Activated T-cell treated with anti-CD3 and anti-CD28 coated beads, Interleukin-2, amount 50 U/mL, for 24 hours (primary cell): Measurements from ENCODE around the gene LMO1.

ENCODE experiments used
- DNase-seq: peaks from one replicate; pipeline ENCODE4 v3.0.0-alpha.2; 2020
- H3K27ac Mint-ChIP-seq: 2 replicates; pipeline ENCODE4 v1.8.0; 2020; ENCODE audit warnings: mild to moderate bottlenecking, mixed read lengths
- H3K27me3 Mint-ChIP-seq: 2 replicates; pipeline ENCODE4 v1.8.0; 2020; ENCODE audit warnings: mixed read lengths
- H3K36me3 Mint-ChIP-seq: 2 replicates; pipeline ENCODE4 v1.8.0; 2020; ENCODE audit warnings: low read depth, mixed read lengths
- H3K4me1 Mint-ChIP-seq: 2 replicates; pipeline ENCODE4 v1.8.0; 2020; ENCODE audit warnings: low read depth, mixed read lengths
- H3K4me3 Mint-ChIP-seq: 2 replicates; pipeline ENCODE4 v1.8.0; 2020; ENCODE audit warnings: mild to moderate bottlenecking, moderate library complexity, mixed read lengths
- H3K9me3 Mint-ChIP-seq: 2 replicates; pipeline ENCODE4 v1.8.0; 2020; ENCODE audit warnings: mixed read lengths

The LMO1 gene

DNA sequence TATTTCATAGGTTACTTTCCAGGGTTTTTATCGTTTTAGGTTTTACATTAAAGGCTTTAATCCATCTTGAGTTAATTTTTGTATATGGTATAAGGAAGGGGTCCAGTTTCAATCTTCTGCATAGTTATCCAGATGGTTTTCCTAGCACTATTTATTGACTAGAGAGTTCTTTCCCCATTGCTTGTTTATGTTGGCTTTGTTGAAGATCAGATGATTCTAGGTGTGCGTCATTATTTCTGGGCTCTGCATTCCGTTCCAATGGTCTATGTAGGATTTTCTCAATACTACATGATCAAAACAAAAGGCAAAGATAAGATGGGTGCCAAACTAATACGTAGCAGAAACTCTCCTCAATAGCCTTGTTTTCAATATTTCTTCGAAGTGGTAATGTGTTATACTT lies 80.6 kb downstream of the LMO1 start:
- no peak overlapping the region for H3K4me3 Mint-ChIP-seq
- H3K27me3 Mint-ChIP-seq: peaks cover 21% of the 10 kb centered on the region
- H3K36me3 Mint-ChIP-seq: no peaks in the 10 kb centered on the region
- no peak overlapping the region for H3K27ac Mint-ChIP-seq
- no peaks in the 10 kb centered on the region for H3K4me1 Mint-ChIP-seq
- DNase-seq: no peak
- H3K9me3 Mint-ChIP-seq: no peaks in the 10 kb centered on the region

DNA sequence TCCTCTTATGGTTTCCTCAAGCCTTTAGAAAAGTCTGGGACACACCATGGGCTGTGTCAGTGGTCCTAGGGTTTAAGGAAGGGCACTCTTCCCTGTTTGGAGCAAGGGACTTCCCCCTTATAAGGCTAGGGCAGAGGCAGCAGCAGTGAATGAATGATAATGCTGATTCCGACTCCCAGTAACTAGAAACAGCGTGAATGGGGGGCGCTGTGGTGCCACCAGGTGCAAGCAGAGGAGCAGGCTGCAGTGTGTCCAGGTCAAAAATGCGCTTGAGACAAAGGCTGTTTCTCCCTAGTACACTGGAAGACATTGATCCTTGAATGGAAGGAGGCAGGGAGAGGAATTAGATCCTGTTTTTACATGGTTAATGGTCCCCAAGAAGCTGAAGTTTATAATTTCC lies 83.2 kb downstream of the LMO1 start:
- Mint-ChIP-seq H3K36me3 (no peaks in the 10 kb centered on the region), H3K27ac (no peak overlapping the region), H3K27me3 (peaks cover 21% of the 10 kb centered on the region), H3K4me1 (no peaks in the 10 kb centered on the region), H3K4me3 (no peak overlapping the region), H3K9me3 (no peaks in the 10 kb centered on the region)
- no peak for DNase-seq

DNA sequence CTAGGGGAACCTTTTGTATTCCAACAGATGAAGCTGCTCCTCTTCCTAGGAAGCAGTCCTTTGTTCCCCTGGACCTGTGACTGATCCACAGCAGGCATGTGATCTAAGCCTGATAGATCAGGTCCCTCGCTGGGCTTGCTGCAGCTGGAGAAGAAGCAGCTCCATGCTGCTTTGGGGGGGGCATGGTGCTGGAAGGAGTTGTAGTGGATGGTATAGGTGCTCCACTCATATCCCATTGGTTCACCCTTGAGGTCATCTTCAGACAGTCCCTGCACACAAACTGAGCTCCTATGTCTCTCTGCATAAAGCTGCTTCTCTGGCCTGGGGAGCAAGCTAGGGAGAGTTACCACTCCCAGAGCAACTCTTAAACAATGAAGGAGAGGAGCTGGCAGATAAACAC lies 85.4 kb downstream of the LMO1 start:
- no peak overlapping the region for H3K27ac Mint-ChIP-seq
- H3K4me3 Mint-ChIP-seq: no peak overlapping the region
- no peak for DNase-seq
- no peaks in the 10 kb centered on the region for H3K4me1 Mint-ChIP-seq
- H3K9me3 Mint-ChIP-seq: no peaks in the 10 kb centered on the region
- H3K27me3 Mint-ChIP-seq: peaks cover 19% of the 10 kb centered on the region
- no peaks in the 10 kb centered on the region for H3K36me3 Mint-ChIP-seq

DNA sequence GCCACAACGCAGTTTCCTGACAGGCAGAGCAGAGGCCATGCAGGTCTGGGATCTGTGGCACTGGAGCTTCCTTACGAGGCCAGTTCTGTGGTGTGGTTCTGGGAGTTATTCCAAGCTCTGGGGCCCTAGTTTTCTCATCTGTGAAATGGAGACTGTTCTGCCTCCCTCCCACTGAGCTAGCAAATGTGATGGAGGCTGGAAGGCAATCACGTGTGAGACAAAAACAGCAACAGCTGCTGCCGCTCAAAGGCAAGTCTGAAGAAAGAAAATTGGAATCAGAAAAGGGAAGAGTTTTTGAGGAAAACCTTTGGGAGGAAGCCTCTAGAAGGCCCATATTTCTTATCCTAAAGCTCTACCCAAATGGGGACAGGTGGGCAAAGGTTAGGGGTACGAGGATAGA lies 86.5 kb downstream of the LMO1 start:
- H3K27me3 Mint-ChIP-seq: peaks cover 20% of the 10 kb centered on the region
- H3K4me3 Mint-ChIP-seq: no peak overlapping the region
- H3K27ac Mint-ChIP-seq: no peak overlapping the region
- H3K9me3 Mint-ChIP-seq: no peaks in the 10 kb centered on the region
- no peaks in the 10 kb centered on the region for H3K36me3 Mint-ChIP-seq
- H3K4me1 Mint-ChIP-seq: no peaks in the 10 kb centered on the region
- no peak for DNase-seq
